GM06990 (cell line): ENCODE results near the gene PTGES3L.
A peak's percentile ranks its signal among the peaks of the same experiment; 100 is the strongest.

Experiments
- DNase-seq: peaks from one replicate; pipeline ENCODE4 v3.0.0-alpha.2; 2011; ENCODE audit not compliant: insufficient read length; ENCODE audit errors: extremely low read depth
- H3K27me3 ChIP-seq: replicated peaks from 2 replicates; pipeline ENCODE4 v1.6.0; 2011; ENCODE audit warnings: low read length; ENCODE audit not compliant: control insufficient read depth, insufficient read depth
- H3K36me3 ChIP-seq: 2 replicates; pipeline ENCODE4 v1.5.1; 2011; ENCODE audit warnings: low read length; ENCODE audit not compliant: control insufficient read depth, insufficient read depth
- H3K4me3 ChIP-seq: replicated peaks from 2 replicates; pipeline ENCODE4 v1.5.1; 2011; ENCODE audit warnings: low read depth, mild to moderate bottlenecking, control low read depth, low read length
- CTCF ChIP-seq: IDR thresholded peaks from 2 replicates; pipeline ENCODE4 v1.5.1; 2011; ENCODE audit warnings: low read length, control low read depth, mild to moderate bottlenecking, inconsistent platforms; ENCODE audit not compliant: insufficient read depth, poor library complexity, severe bottlenecking

PTGES3L gene

GRCh38 chr17:42971589-42971988, 8.3 kb downstream of the PTGES3L start:
- no peak overlapping the region for H3K4me3 ChIP-seq
- no peak for DNase-seq
- no peaks in the 10 kb centered on the region for H3K36me3 ChIP-seq
- H3K27me3 ChIP-seq, result no peaks in the 10 kb centered on the region
- TF ChIP-seq CTCF, result no peak

- no peak for TF ChIP-seq CTCF
- Histone ChIP-seq H3K36me3 (no peaks in the 10 kb centered on the region), H3K4me3 (no peak overlapping the region), H3K27me3 (no peaks in the 10 kb centered on the region)
- no peak for DNase-seq
These were observed 10.8 kb downstream of the PTGES3L start for GRCh38 chr17:42969001-42969581.

- H3K27me3 ChIP-seq, result no peaks in the 10 kb centered on the region
- no peak for DNase-seq
- no peak for TF ChIP-seq CTCF
These were observed 12.0 kb downstream of the PTGES3L start for GRCh38 chr17:42967925-42968324.

GRCh38 chr17:42964161-42964932, 15.5 kb downstream of the PTGES3L start, which contains the start of gene AARSD1:
Gene AARSD1 (minus strand): TSS chr17:42964454. CDS start chr17:42964440, 14 bp downstream.
- Histone ChIP-seq H3K4me3 (peak within 1 kb of the TSS; percentile 98), H3K27me3 (no peaks in the 10 kb centered on the region), H3K36me3 (peaks cover 9% of the 10 kb centered on the region)
- TF ChIP-seq CTCF, result no peak
- peak; percentile 90 for DNase-seq

More at GRCh38 chr17:42967925-42968324, 12.0 kb downstream of the PTGES3L start:
- Histone ChIP-seq H3K36me3 (no peaks in the 10 kb centered on the region), H3K4me3 (no peak overlapping the region)

GRCh38 chr17:42953669-42954068, 26.2 kb downstream of the PTGES3L start:
- Histone ChIP-seq H3K4me3 (no peak overlapping the region), H3K36me3 (peaks cover 20% of the 10 kb centered on the region), H3K27me3 (no peaks in the 10 kb centered on the region)
- TF ChIP-seq CTCF, result no peak
- no peak for DNase-seq
